ENCODE measurements around the gene SH3GL2.

GRCh38 chr9:17723656-17724055 is 144.8 kb downstream of the SH3GL2 start:
- TF ChIP-seq, protein P1, sequence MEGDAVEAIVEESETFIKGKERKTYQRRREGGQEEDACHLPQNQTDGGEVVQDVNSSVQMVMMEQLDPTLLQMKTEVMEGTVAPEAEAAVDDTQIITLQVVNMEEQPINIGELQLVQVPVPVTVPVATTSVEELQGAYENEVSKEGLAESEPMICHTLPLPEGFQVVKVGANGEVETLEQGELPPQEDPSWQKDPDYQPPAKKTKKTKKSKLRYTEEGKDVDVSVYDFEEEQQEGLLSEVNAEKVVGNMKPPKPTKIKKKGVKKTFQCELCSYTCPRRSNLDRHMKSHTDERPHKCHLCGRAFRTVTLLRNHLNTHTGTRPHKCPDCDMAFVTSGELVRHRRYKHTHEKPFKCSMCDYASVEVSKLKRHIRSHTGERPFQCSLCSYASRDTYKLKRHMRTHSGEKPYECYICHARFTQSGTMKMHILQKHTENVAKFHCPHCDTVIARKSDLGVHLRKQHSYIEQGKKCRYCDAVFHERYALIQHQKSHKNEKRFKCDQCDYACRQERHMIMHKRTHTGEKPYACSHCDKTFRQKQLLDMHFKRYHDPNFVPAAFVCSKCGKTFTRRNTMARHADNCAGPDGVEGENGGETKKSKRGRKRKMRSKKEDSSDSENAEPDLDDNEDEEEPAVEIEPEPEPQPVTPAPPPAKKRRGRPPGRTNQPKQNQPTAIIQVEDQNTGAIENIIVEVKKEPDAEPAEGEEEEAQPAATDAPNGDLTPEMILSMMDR (IDR thresholded peaks at IDR 0.05): no peak
- TF ChIP-seq POLR2A (IDR thresholded peaks at IDR 0.05): no peak
